Upper lobe of left lung (tissue), 4 donors: ENCODE results near the gene TIAL1.
"Not testable (repeated sequence)": the region's sequence is repeated elsewhere in the genome, so short reads cannot be mapped to it uniquely, and the experiment has no call there.

Experiments
- POLR2AphosphoS5 ChIP-seq, 2 donors: sonication (generic); formaldehyde crosslinking; IDR thresholded peaks; one replicate each; pipeline ENCODE4 v1.5.1; 2017; ENCODE audit warnings: antibody characterized with exemption in 2 of 2
- TF ChIP-seq, protein P1 (sequence below), 6 experiments: fragments of 450-650 bp in 4 of 6; fragments of 200-600 bp in 2 of 6; sonication (generic) in 2 of 6; IDR thresholded peaks; one replicate each; pipeline ENCODE4 v1.5.1; 2016 to 2019; ENCODE audit warnings: antibody characterized with exemption in 6 of 6

- TF ChIP-seq, protein P1, sequence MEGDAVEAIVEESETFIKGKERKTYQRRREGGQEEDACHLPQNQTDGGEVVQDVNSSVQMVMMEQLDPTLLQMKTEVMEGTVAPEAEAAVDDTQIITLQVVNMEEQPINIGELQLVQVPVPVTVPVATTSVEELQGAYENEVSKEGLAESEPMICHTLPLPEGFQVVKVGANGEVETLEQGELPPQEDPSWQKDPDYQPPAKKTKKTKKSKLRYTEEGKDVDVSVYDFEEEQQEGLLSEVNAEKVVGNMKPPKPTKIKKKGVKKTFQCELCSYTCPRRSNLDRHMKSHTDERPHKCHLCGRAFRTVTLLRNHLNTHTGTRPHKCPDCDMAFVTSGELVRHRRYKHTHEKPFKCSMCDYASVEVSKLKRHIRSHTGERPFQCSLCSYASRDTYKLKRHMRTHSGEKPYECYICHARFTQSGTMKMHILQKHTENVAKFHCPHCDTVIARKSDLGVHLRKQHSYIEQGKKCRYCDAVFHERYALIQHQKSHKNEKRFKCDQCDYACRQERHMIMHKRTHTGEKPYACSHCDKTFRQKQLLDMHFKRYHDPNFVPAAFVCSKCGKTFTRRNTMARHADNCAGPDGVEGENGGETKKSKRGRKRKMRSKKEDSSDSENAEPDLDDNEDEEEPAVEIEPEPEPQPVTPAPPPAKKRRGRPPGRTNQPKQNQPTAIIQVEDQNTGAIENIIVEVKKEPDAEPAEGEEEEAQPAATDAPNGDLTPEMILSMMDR (IDR thresholded peaks at IDR 0.05) = not testable (repeated sequence)
- not testable (repeated sequence) for TF ChIP-seq POLR2AphosphoS5 (IDR thresholded peaks at IDR 0.05)
These were observed 64.5 kb downstream of the TIAL1 start for GRCh38 chr10:119532251-119532650.
